ENCODE results near the gene MRPL54. TPM values are rescaled to one million over a fixed set of nuclear protein-coding genes. Genes with fewer than 3 reads are reported as not detected.
A peak's percentile ranks its signal among the peaks of the same experiment; 100 is the strongest.

The MRPL54 gene
- total RNA-seq, 1 donor from 2014 or later: 43.5 TPM

DNA sequence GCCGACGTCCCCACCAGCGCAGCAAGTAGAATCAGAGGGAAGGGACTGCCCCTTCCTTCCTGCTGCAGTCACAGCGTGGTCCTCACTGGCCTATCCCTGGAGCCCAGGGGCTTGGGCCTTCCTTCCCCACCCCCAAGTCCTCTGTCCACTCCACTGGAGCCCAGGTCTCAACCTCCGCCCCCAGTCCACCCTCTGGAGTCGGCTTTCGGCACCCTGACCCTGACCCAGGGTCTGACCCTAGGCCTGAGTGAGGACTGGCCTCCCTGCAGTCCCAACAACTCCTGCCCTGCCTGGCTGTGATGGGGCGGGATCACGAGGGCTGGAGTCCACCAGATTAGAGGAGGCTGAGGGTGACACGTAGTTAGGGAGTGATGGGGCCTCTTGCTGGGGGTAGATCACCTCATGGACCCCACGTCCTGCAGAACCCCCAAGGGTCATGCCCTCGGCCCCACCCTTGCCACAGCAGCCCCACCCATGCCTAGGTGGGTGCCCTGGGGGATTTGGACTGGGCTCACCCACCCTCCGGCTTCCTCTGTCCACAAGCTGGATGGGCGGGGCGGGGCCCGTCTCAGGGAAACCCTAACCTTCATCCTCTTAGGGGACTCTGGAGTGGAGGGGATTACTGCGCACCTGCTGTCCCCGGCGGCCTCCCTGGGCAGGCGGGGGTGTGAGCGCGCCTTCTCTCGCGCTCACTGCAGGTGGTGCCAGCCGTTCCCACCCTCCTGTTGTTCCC lies 5.7 kb downstream of the MRPL54 start:
- no peak overlapping the region for H3K4me3 Mint-ChIP-seq (ENCODE audit: unreplicated experiment)

DNA sequence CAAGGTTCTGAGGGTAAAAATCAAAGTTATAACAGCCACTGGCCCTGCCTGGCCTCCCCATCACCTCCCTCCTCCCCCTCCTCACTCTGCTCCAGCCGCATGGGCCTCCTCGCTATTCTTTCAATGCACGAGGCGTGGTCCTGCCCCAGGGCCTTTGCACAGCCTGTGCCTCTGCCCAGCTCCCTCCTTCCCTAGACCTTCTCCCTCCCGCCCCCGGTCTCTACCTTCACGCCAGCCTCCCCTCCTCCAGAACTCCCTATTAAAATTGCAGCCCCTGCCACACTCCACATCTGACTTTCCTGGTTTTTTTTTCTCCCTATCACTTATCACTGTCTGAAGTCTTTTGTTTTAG lies 6.2 kb downstream of the MRPL54 start:
- no peak overlapping the region for H3K4me2 ChIP-seq (ENCODE audit: low read length)
- no peaks in the 10 kb centered on the region for H3K36me3 ChIP-seq (ENCODE audit: insufficient read depth, low read length)
- Mint-ChIP-seq H3K4me1 (ENCODE audit: low read depth, unreplicated experiment) (no peaks in the 10 kb centered on the region), H3K4me3 (ENCODE audit: unreplicated experiment) (no peak overlapping the region), H3K36me3 (ENCODE audit: low read depth, unreplicated experiment) (peaks cover 3% of the 10 kb centered on the region), H3K9me3 (ENCODE audit: unreplicated experiment) (no peaks in the 10 kb centered on the region), H3K27me3 (ENCODE audit: low read depth, unreplicated experiment) (peaks cover 9% of the 10 kb centered on the region), H3K27ac (ENCODE audit: unreplicated experiment) (peak overlapping the region; percentile 11)
- H2AFZ ChIP-seq (ENCODE audit: low read depth, low read length): no peak overlapping the region
- H3K9me3 ChIP-seq (ENCODE audit: insufficient read depth, low read depth, low read length): no peaks in the 10 kb centered on the region
- H4K20me1 ChIP-seq (ENCODE audit: insufficient read depth, low read length): no peaks in the 10 kb centered on the region
- H3K4me3 ChIP-seq (ENCODE audit: insufficient read depth, low read depth, low read length): no peak overlapping the region
- FAIRE-seq: no peak
- H3K27me3 ChIP-seq (ENCODE audit: insufficient read depth, low read length): no peaks in the 10 kb centered on the region
- no peaks in the 10 kb centered on the region for H3K79me2 ChIP-seq (ENCODE audit: insufficient read depth, low read length)
- no peak overlapping the region for H3K27ac ChIP-seq (ENCODE audit: low read depth, low read length)
- DNase-seq (ENCODE audit: low read depth): no peak
- H3K9ac ChIP-seq (ENCODE audit: low read length): no peak overlapping the region
- H3K4me1 ChIP-seq (ENCODE audit: insufficient read depth, low read length): no peaks in the 10 kb centered on the region
- TF ChIP-seq, protein P1, sequence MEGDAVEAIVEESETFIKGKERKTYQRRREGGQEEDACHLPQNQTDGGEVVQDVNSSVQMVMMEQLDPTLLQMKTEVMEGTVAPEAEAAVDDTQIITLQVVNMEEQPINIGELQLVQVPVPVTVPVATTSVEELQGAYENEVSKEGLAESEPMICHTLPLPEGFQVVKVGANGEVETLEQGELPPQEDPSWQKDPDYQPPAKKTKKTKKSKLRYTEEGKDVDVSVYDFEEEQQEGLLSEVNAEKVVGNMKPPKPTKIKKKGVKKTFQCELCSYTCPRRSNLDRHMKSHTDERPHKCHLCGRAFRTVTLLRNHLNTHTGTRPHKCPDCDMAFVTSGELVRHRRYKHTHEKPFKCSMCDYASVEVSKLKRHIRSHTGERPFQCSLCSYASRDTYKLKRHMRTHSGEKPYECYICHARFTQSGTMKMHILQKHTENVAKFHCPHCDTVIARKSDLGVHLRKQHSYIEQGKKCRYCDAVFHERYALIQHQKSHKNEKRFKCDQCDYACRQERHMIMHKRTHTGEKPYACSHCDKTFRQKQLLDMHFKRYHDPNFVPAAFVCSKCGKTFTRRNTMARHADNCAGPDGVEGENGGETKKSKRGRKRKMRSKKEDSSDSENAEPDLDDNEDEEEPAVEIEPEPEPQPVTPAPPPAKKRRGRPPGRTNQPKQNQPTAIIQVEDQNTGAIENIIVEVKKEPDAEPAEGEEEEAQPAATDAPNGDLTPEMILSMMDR (IDR thresholded peaks at IDR 0.05; ENCODE audit: insufficient read depth, low read depth, low read length): no peak
- TF ChIP-seq EZH2 (IDR thresholded peaks at IDR 0.05; ENCODE audit: insufficient read depth, low read length): no peak

More for the DNA sequence above, 5.7 kb downstream of the MRPL54 start:
- Histone ChIP-seq H3K4me2 (ENCODE audit: low read length) (no peak overlapping the region), H3K27ac (ENCODE audit: low read depth, low read length) (no peak overlapping the region), H3K9ac (ENCODE audit: low read length) (no peak overlapping the region), H3K79me2 (ENCODE audit: insufficient read depth, low read length) (peaks cover 4% of the 10 kb centered on the region), H3K27me3 (ENCODE audit: insufficient read depth, low read length) (no peaks in the 10 kb centered on the region), H2AFZ (ENCODE audit: low read depth, low read length) (no peak overlapping the region), H3K36me3 (ENCODE audit: insufficient read depth, low read length) (no peaks in the 10 kb centered on the region), H3K4me3 (ENCODE audit: insufficient read depth, low read depth, low read length) (no peak overlapping the region), H3K9me3 (ENCODE audit: insufficient read depth, low read depth, low read length) (no peaks in the 10 kb centered on the region), H4K20me1 (ENCODE audit: insufficient read depth, low read length) (no peaks in the 10 kb centered on the region), H3K4me1 (ENCODE audit: insufficient read depth, low read length) (peaks cover 2% of the 10 kb centered on the region)
- Mint-ChIP-seq H3K27ac (ENCODE audit: unreplicated experiment) (no peak overlapping the region), H3K4me1 (ENCODE audit: low read depth, unreplicated experiment) (no peaks in the 10 kb centered on the region), H3K27me3 (ENCODE audit: low read depth, unreplicated experiment) (peaks cover 5% of the 10 kb centered on the region), H3K36me3 (ENCODE audit: low read depth, unreplicated experiment) (peaks cover 3% of the 10 kb centered on the region), H3K9me3 (ENCODE audit: unreplicated experiment) (no peaks in the 10 kb centered on the region)
- DNase-seq (ENCODE audit: low read depth) (no peak), FAIRE-seq (no peak)
- no peak for TF ChIP-seq EZH2 (IDR thresholded peaks at IDR 0.05; ENCODE audit: insufficient read depth, low read length)
- TF ChIP-seq, protein P1 (IDR thresholded peaks at IDR 0.05; ENCODE audit: insufficient read depth, low read depth, low read length): no peak

DNA sequence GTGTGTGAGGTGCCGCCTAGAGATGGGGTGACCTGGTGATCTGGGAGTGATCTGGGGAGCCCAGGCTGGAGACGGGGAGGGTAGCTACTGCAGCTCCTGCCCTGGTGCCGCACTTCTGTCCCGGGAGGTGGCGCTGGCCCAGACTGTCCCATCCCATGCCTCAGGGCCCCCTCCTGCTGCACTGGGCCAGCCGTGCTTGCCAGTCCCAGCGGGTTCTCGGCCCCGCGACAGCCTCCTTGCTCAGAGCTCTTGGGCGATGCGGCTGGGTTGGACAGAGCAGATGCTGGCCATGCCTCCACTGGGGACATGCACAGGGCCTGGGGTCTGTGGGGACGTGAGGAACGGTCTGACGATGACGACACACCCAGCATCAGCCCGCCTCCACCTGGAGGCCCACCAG lies 7.0 kb downstream of the MRPL54 start:
- H3K4me1 ChIP-seq (ENCODE audit: insufficient read depth, low read length): no peaks in the 10 kb centered on the region
- Mint-ChIP-seq H3K4me1 (ENCODE audit: low read depth, unreplicated experiment) (no peaks in the 10 kb centered on the region), H3K9me3 (ENCODE audit: unreplicated experiment) (no peaks in the 10 kb centered on the region), H3K4me3 (ENCODE audit: unreplicated experiment) (no peak overlapping the region), H3K27me3 (ENCODE audit: low read depth, unreplicated experiment) (peaks cover 15% of the 10 kb centered on the region), H3K36me3 (ENCODE audit: low read depth, unreplicated experiment) (peaks cover 3% of the 10 kb centered on the region), H3K27ac (ENCODE audit: unreplicated experiment) (no peak overlapping the region)
- DNase-seq (ENCODE audit: low read depth): no peak
- no peak for FAIRE-seq
- TF ChIP-seq EZH2 (IDR thresholded peaks at IDR 0.05; ENCODE audit: insufficient read depth, low read length): no peak
- TF ChIP-seq, protein P1 (IDR thresholded peaks at IDR 0.05; ENCODE audit: insufficient read depth, low read depth, low read length): no peak
- no peak overlapping the region for H3K4me3 ChIP-seq (ENCODE audit: insufficient read depth, low read depth, low read length)
- no peak overlapping the region for H3K27ac ChIP-seq (ENCODE audit: low read depth, low read length)
- no peak overlapping the region for H3K4me2 ChIP-seq (ENCODE audit: low read length)
- no peaks in the 10 kb centered on the region for H4K20me1 ChIP-seq (ENCODE audit: insufficient read depth, low read length)
- no peak overlapping the region for H3K9ac ChIP-seq (ENCODE audit: low read length)
- no peaks in the 10 kb centered on the region for H3K79me2 ChIP-seq (ENCODE audit: insufficient read depth, low read length)
- no peaks in the 10 kb centered on the region for H3K27me3 ChIP-seq (ENCODE audit: insufficient read depth, low read length)
- H3K9me3 ChIP-seq (ENCODE audit: insufficient read depth, low read depth, low read length): no peaks in the 10 kb centered on the region
- H3K36me3 ChIP-seq (ENCODE audit: insufficient read depth, low read length): no peaks in the 10 kb centered on the region
- no peak overlapping the region for H2AFZ ChIP-seq (ENCODE audit: low read depth, low read length)
